NCI-H526 treated with DMSO at 0.1 percent for 48 hours (cell line): ENCODE measurements around the gene BCL3.
"Not testable (repeated sequence)": the region's sequence is repeated elsewhere in the genome, so short reads cannot be mapped to it uniquely, and the experiment has no call there.

Experiments used
- DNase-seq: peaks from one replicate; lab custom pipeline; 2025; lab: John Stamatoyannopoulos, UW

BCL3 gene

GRCh38 chr19:44757735-44758505 lies 9.4 kb downstream of the BCL3 start:
- DNase-seq: peak; percentile 36

- DNase-seq: no peak
These were observed 10.1 kb downstream of the BCL3 start for GRCh38 chr19:44758596-44758995.

GRCh38 chr19:44759083-44759804 lies 10.7 kb downstream of the BCL3 start:
- DNase-seq: no peak

GRCh38 chr19:44762038-44762437 lies 13.5 kb downstream of the BCL3 start:
- no peak for DNase-seq

- DNase-seq: no peak
These were observed 16.8 kb downstream of the BCL3 start for GRCh38 chr19:44765033-44765948.

GRCh38 chr19:44765949-44766335 lies 17.4 kb downstream of the BCL3 start:
- DNase-seq: no peak

- no peak for DNase-seq
These were observed 19.0 kb downstream of the BCL3 start for GRCh38 chr19:44767295-44768180.

- DNase-seq: peak; percentile 83
These were observed 22.2 kb downstream of the BCL3 start for GRCh38 chr19:44770550-44771257.

GRCh38 chr19:44772144-44772543 lies 23.6 kb downstream of the BCL3 start:
- not testable (repeated sequence) for DNase-seq

- no peak for DNase-seq
These were observed 24.5 kb downstream of the BCL3 start for GRCh38 chr19:44772959-44773358.

GRCh38 chr19:44775676-44776240 lies 27.2 kb downstream of the BCL3 start:
- no peak for DNase-seq

- DNase-seq: no peak
These were observed 28.0 kb downstream of the BCL3 start for GRCh38 chr19:44776402-44777096.

- peak; percentile 71 for DNase-seq
These were observed 29.3 kb downstream of the BCL3 start, which contains the start of gene CBLC for GRCh38 chr19:44777715-44778347. TSS of gene CBLC (plus strand) at chr19:44777890. CDS start at chr19:44777932, 42 bp downstream.

GRCh38 chr19:44779150-44779549 lies 30.6 kb downstream of the BCL3 start:
- no peak for DNase-seq

GRCh38 chr19:44781694-44782093 lies 33.2 kb downstream of the BCL3 start:
- DNase-seq: not testable (repeated sequence)

GRCh38 chr19:44782729-44783128 lies 34.2 kb downstream of the BCL3 start:
- no peak for DNase-seq

- DNase-seq: no peak
These were observed 35.0 kb downstream of the BCL3 start for GRCh38 chr19:44783545-44783944.

- no peak for DNase-seq
These were observed 36.8 kb downstream of the BCL3 start for GRCh38 chr19:44785271-44785670.

GRCh38 chr19:44785993-44786392 lies 37.5 kb downstream of the BCL3 start:
- DNase-seq: no peak
